OCI-LY1 (cell line): ENCODE data around the gene E2F1.
A peak's percentile ranks its signal among the peaks of the same experiment; 100 is the strongest.

Experiments used
- CTCF ChIP-seq: fragments of 200-600 bp; sonication (generic), shearing (Covaris generic); IDR thresholded peaks from 2 replicates; pipeline ENCODE4 v1.5.1; 2017; ENCODE audit warnings: mild to moderate bottlenecking, antibody characterized with exemption, low read length, moderate library complexity, mixed read lengths
- EZH2 ChIP-seq: fragments of 200-600 bp; sonication (generic), shearing (Covaris generic); IDR thresholded peaks from 2 replicates; pipeline ENCODE4 v1.8.0; 2017; ENCODE audit warnings: borderline replicate concordance, mixed run types, mild to moderate bottlenecking, antibody characterized with exemption, low read length, moderate library complexity, mixed read lengths

GRCh38 chr20:33732166-33732970, 46.2 kb upstream of the E2F1 start:
- peak; percentile 17; the same call in 1 of the 2 replicates for TF ChIP-seq CTCF
- no peak for TF ChIP-seq EZH2
